Adrenal gland (tissue), 5 donors: Measurements from ENCODE around the gene MGST2.

ENCODE experiments used
- CTCF ChIP-seq, 6 experiments: fragments of 450-650 bp in 4 of 6; fragments of 200-600 bp in 2 of 6; sonication (generic) in 1 of 6; IDR thresholded peaks; 1 replicate in 5 of 6; 2 replicates in 1 of 6; pipeline versions ENCODE4 v1.5.1 to v1.8.0; 2016 to 2021; ENCODE audit warnings: antibody characterized with exemption in 6 of 6, mild to moderate bottlenecking in 2 of 6, moderate library complexity in 1 of 6
- POLR2A ChIP-seq, 2 donors: fragments of 450-650 bp; IDR thresholded peaks; one replicate each; pipeline ENCODE4 v1.6.1; 2017; ENCODE audit warnings: antibody characterized with exemption in 2 of 2, mild to moderate bottlenecking in 2 of 2, moderate library complexity in 1 of 2
- donor health status: DM: no; HTN: no; CAD: no.

GRCh38 chr4:139622901-139623381, 42.7 kb upstream of the MGST2 start:
- TF ChIP-seq CTCF (IDR thresholded peaks at IDR 0.05) (no peak), POLR2A (IDR thresholded peaks at IDR 0.05) (no peak)
